GM19395 (cell line): ENCODE measurements around the gene REPIN1.

ENCODE experiments used
- ATAC-seq: cut with Tn5 transposase; IDR thresholded peaks from one replicate; pipeline ENCODE4 v1.9.1; 2021; ENCODE audit warnings: mild to moderate bottlenecking, moderate library complexity; ENCODE audit not compliant: unreplicated experiment

Gene REPIN1

GRCh38 chr7:150359622-150360362, 8.8 kb upstream of the REPIN1 start:
- no peak for ATAC-seq

- no peak for ATAC-seq
Measured at GRCh38 chr7:150360363-150361058, 8.1 kb upstream of the REPIN1 start.

- ATAC-seq, result no peak
Measured at GRCh38 chr7:150361402-150361801, 7.2 kb upstream of the REPIN1 start.

GRCh38 chr7:150361807-150362621, 6.6 kb upstream of the REPIN1 start:
- no peak for ATAC-seq

- no peak for ATAC-seq
Measured at GRCh38 chr7:150363370-150363769, 5.3 kb upstream of the REPIN1 start.

GRCh38 chr7:150363872-150364271, 4.8 kb upstream of the REPIN1 start:
- peak; percentile 46 for ATAC-seq

GRCh38 chr7:150365194-150365593, 3.4 kb upstream of the REPIN1 start:
- ATAC-seq, result no peak

- ATAC-seq, result no peak
Measured at GRCh38 chr7:150365673-150366398, 2.8 kb upstream of the REPIN1 start.

- ATAC-seq, result no peak
Measured at GRCh38 chr7:150367677-150368095, 936 bp upstream of the REPIN1 start.

- ATAC-seq, result peak; percentile 50
Measured at GRCh38 chr7:150368884-150369747, 494 bp downstream of the REPIN1 start.

- peak; percentile 0 for ATAC-seq
Measured at GRCh38 chr7:150369748-150370501, 1.3 kb downstream of the REPIN1 start.

GRCh38 chr7:150370612-150371071, 2.0 kb downstream of the REPIN1 start:
- no peak for ATAC-seq

GRCh38 chr7:150371131-150371995, 2.7 kb downstream of the REPIN1 start:
- ATAC-seq, result no peak

GRCh38 chr7:150371996-150372270, 3.3 kb downstream of the REPIN1 start:
- no peak for ATAC-seq

- ATAC-seq, result no peak
Measured at GRCh38 chr7:150372271-150373048, 3.8 kb downstream of the REPIN1 start.

GRCh38 chr7:150373049-150373801, 4.6 kb downstream of the REPIN1 start:
- no peak for ATAC-seq

- ATAC-seq, result no peak
Measured at GRCh38 chr7:150374026-150374425, 5.4 kb downstream of the REPIN1 start.
